GM19463 (cell line): Measurements from ENCODE around the gene SETD6.
A peak's percentile ranks its signal among the peaks of the same experiment; 100 is the strongest.

ENCODE experiments used
- ATAC-seq: cut with Tn5 transposase; IDR thresholded peaks from one replicate; pipeline ENCODE4 v1.9.1; 2021; ENCODE audit warnings: mild to moderate bottlenecking, moderate library complexity; ENCODE audit not compliant: unreplicated experiment

The SETD6 gene

GRCh38 chr16:58507195-58507962, 7.9 kb upstream of the SETD6 start:
- ATAC-seq, result no peak

- no peak for ATAC-seq
Measured at GRCh38 chr16:58507963-58508670, 7.2 kb upstream of the SETD6 start.

GRCh38 chr16:58508671-58509251, 6.6 kb upstream of the SETD6 start:
- no peak for ATAC-seq

- ATAC-seq, result no peak
Measured at GRCh38 chr16:58509256-58510096, 5.8 kb upstream of the SETD6 start.

- ATAC-seq, result no peak
Measured at GRCh38 chr16:58510097-58510775, 5.1 kb upstream of the SETD6 start.

GRCh38 chr16:58510776-58511628, 4.3 kb upstream of the SETD6 start:
- ATAC-seq, result no peak

- ATAC-seq, result no peak
Measured at GRCh38 chr16:58511933-58512815, 3.1 kb upstream of the SETD6 start.

GRCh38 chr16:58513874-58514273, 1.4 kb upstream of the SETD6 start:
- ATAC-seq, result no peak

- ATAC-seq, result peak; percentile 21
Measured at GRCh38 chr16:58515871-58516767, 802 bp downstream of the SETD6 start.

- ATAC-seq, result no peak
Measured at GRCh38 chr16:58516768-58517107, 1.4 kb downstream of the SETD6 start.

GRCh38 chr16:58518083-58518979, 3.0 kb downstream of the SETD6 start:
- peak; percentile 37 for ATAC-seq

GRCh38 chr16:58518980-58519368, 3.7 kb downstream of the SETD6 start:
- no peak for ATAC-seq

- ATAC-seq, result no peak
Measured at GRCh38 chr16:58519707-58520106, 4.4 kb downstream of the SETD6 start.

GRCh38 chr16:58530179-58530578, 14.9 kb downstream of the SETD6 start:
- ATAC-seq, result no peak

- no peak for ATAC-seq
Measured at GRCh38 chr16:58532414-58532813, 17.1 kb downstream of the SETD6 start.

- ATAC-seq, result no peak
Measured at GRCh38 chr16:58533751-58534470, 18.6 kb downstream of the SETD6 start.
